B cell (primary cell): ENCODE data around the gene KRT84. TPM values are rescaled to one million over a fixed set of nuclear protein-coding genes. Genes with fewer than 3 reads are reported as not detected.

Source experiments
- ATAC-seq: fragments of 200-7000 bp; cut with Tn5 transposase; one replicate; pipeline ENCODE4 v1.10.0; 2021; ENCODE audit warnings: low read depth, mild to moderate bottlenecking, moderate number of reproducible peaks, moderate library complexity
- CTCF ChIA-PET: fragments of 350-600 bp; sonication (Branson Sonifier 250); formaldehyde crosslinking; loops from one replicate; lab custom pipeline; 2021; ENCODE audit warnings: antibody characterized with exemption, inconsistent platforms; lab: Charles Lee
- POLR2A ChIA-PET: fragments of 350-600 bp; sonication (Branson Sonifier 250); formaldehyde crosslinking; loops from one replicate; lab custom pipeline; 2021; ENCODE audit warnings: antibody characterized with exemption; lab: Charles Lee
- DNase-seq: peaks from one replicate; pipeline ENCODE4 v3.0.0; 2013
- H2AFZ ChIP-seq: 2 replicates; pipeline ENCODE4 v1.6.1; 2012; ENCODE audit warnings: mild to moderate bottlenecking, low read depth, low read length; ENCODE audit not compliant: insufficient read depth, poor library complexity, severe bottlenecking
- H3K27ac ChIP-seq, 2 donors: 1 replicate in 1 of 2; 2 replicates in 1 of 2; pipeline ENCODE4 v1.5.1; 2012 to 2013; ENCODE audit warnings: low read length in 2 of 2, mild to moderate bottlenecking in 2 of 2, moderate library complexity in 1 of 2
- H3K27me3 ChIP-seq, 4 experiments: fragments of 200-600 bp in 1 of 4; sonication (generic) in 1 of 4; replicated peaks in 1 of 4; 1 replicate in 2 of 4; 2 replicates in 2 of 4; pipeline versions ENCODE4 v1.6.1 to v1.7.0; 2013 to 2016; ENCODE audit warnings: low read length in 3 of 4, mild to moderate bottlenecking in 2 of 4, mixed read lengths in 1 of 4, moderate library complexity in 1 of 4; ENCODE audit not compliant: insufficient read depth in 4 of 4, control insufficient read depth in 3 of 4; ENCODE audit errors: control extremely low read depth in 1 of 4
- H3K36me3 ChIP-seq, 2 experiments: replicated peaks in 1 of 2; 1 replicate in 1 of 2; 2 replicates in 1 of 2; pipeline versions ENCODE4 v1.6.1 to v1.7.1; 2013; ENCODE audit warnings: low read length in 1 of 2; ENCODE audit not compliant: insufficient read depth in 2 of 2, control insufficient read depth in 1 of 2; ENCODE audit errors: control extremely low read depth in 1 of 2, extremely low read depth in 1 of 2
- H3K4me1 ChIP-seq, 2 donors: fragments of 200-600 bp in 1 of 2; sonication (generic) in 1 of 2; 1 replicate in 1 of 2; 2 replicates in 1 of 2; pipeline versions ENCODE4 v1.5.1 to v1.6.1; 2013 to 2017; ENCODE audit warnings: low read length in 2 of 2; ENCODE audit not compliant: control insufficient read depth in 2 of 2, insufficient read depth in 2 of 2
- H3K4me2 ChIP-seq: replicated peaks from 2 replicates; pipeline ENCODE3; 2012; ENCODE audit warnings: mild to moderate bottlenecking, low read depth, low read length; ENCODE audit not compliant: poor library complexity, severe bottlenecking
- H3K4me3 ChIP-seq, 5 experiments: fragments of 200-600 bp in 1 of 5; sonication (generic) in 1 of 5; 1 replicate in 3 of 5; 2 replicates in 2 of 5; pipeline versions ENCODE4 v1.5.1 to v1.7.0; 2011 to 2016; ENCODE audit warnings: low read length in 4 of 5, mild to moderate bottlenecking in 4 of 5, low read depth in 2 of 5, control low read depth in 1 of 5, moderate library complexity in 1 of 5; ENCODE audit not compliant: insufficient read depth in 1 of 5; ENCODE audit errors: control extremely low read depth in 1 of 5, extremely low read depth in 1 of 5
- H3K79me2 ChIP-seq: fragments of 200-600 bp; sonication (generic); one replicate; pipeline ENCODE4 v1.6.0; 2016; ENCODE audit warnings: low read length; ENCODE audit not compliant: control insufficient read depth, insufficient read depth
- H3K9ac ChIP-seq: fragments of 200-600 bp; sonication (generic); 2 replicates; pipeline ENCODE4 v1.6.1; 2017; ENCODE audit warnings: mild to moderate bottlenecking, low read length, moderate library complexity
- H3K9me3 ChIP-seq, 3 donors: one replicate each; pipeline versions ENCODE4 v1.6.1 to v1.7.1; 2013; ENCODE audit warnings: low read length in 2 of 3; ENCODE audit not compliant: control insufficient read depth in 2 of 3, insufficient read depth in 1 of 3; ENCODE audit errors: control extremely low read depth in 1 of 3
- H4K20me1 ChIP-seq: 2 replicates; pipeline ENCODE4 v1.6.0; 2012; ENCODE audit warnings: mild to moderate bottlenecking, low read length; ENCODE audit not compliant: insufficient read depth, control insufficient read depth, poor library complexity, severe bottlenecking
- H3K27ac Mint-ChIP-seq: one replicate; pipeline ENCODE4 v1.8.0; 2021; ENCODE audit warnings: mixed read lengths
- H3K27me3 Mint-ChIP-seq: one replicate; pipeline ENCODE4 v1.8.0; 2021; ENCODE audit warnings: mixed read lengths
- H3K4me1 Mint-ChIP-seq: one replicate; pipeline ENCODE4 v1.8.0; 2021; ENCODE audit warnings: mixed read lengths
- H3K4me3 Mint-ChIP-seq: one replicate; pipeline ENCODE4 v1.8.0; 2021; ENCODE audit warnings: mixed read lengths
- H3K9me3 Mint-ChIP-seq: one replicate; pipeline ENCODE4 v1.8.0; 2022; ENCODE audit warnings: mixed read lengths; ENCODE audit not compliant: insufficient read depth
- EZH2 ChIP-seq: IDR thresholded peaks from 2 replicates; pipeline ENCODE4 v1.6.1; 2012; ENCODE audit warnings: borderline replicate concordance, low read depth, mild to moderate bottlenecking, moderate library complexity, low read length; ENCODE audit not compliant: insufficient read depth, poor library complexity, severe bottlenecking
- WGBS: methylation state at CpG from one replicate; pipeline ENCODE4 v1.1.5; 2013; ENCODE audit warnings: missing lambda C conversion rate; ENCODE audit not compliant: insufficient coverage; 5-methylcytosine and 5-hydroxymethylcytosine counted together
- intact Hi-C: fragments of 100-400 bp; cut with micrococcal nuclease; formaldehyde crosslinking; loops from one replicate; pipeline ENCODE4 v1.10.0; 2022
- polyA plus RNA-seq: library from polyadenylated mRNA; depleted of rRNA; stranded (reverse); fragments of >200 nt; gene quantifications from 2 replicates; pipeline ENCODE4 v1.2.3, GENCODE V29; 2012
- total RNA-seq, 2 donors: library from RNA; stranded (reverse); fragments of 120-200 nt in 1 of 2; gene quantifications; 1 replicate in 1 of 2; 2 replicates in 1 of 2; pipeline versions ENCODE4 v1.2.3 to v1.2.4, GENCODE V29; 2013 to 2022
- TF ChIP-seq, protein P1 (sequence below): fragments of 200-600 bp; IDR thresholded peaks from one replicate; pipeline ENCODE4 v1.8.0; 2022; ENCODE audit warnings: antibody characterized with exemption, mild to moderate bottlenecking

KRT84 gene
- total and polyA plus RNA-seq, 2 donors (not counting 1 experiment from before 2014, with no cell fraction given), result not detected

DNA sequence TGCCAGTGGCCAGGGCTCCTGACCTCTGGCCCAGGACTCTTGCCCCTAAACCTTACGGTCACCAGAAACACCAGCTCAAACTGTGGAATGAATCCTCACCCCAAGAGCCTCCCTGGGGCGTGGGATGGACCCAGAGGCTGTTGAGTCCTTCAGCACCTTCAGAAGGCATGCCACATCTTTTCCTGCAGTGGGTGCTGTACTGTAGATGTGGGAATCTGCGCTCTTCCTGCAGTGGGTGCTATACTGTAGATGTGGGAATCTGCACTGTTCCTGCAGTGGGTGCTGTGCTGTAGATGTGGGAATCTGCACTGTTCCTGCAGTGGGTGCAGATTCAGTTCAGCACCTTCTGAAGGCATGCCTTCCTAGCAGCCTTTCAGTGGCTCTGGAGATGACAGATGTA lies 19.5 kb upstream of the KRT84 start:
- TF ChIP-seq, protein P1, sequence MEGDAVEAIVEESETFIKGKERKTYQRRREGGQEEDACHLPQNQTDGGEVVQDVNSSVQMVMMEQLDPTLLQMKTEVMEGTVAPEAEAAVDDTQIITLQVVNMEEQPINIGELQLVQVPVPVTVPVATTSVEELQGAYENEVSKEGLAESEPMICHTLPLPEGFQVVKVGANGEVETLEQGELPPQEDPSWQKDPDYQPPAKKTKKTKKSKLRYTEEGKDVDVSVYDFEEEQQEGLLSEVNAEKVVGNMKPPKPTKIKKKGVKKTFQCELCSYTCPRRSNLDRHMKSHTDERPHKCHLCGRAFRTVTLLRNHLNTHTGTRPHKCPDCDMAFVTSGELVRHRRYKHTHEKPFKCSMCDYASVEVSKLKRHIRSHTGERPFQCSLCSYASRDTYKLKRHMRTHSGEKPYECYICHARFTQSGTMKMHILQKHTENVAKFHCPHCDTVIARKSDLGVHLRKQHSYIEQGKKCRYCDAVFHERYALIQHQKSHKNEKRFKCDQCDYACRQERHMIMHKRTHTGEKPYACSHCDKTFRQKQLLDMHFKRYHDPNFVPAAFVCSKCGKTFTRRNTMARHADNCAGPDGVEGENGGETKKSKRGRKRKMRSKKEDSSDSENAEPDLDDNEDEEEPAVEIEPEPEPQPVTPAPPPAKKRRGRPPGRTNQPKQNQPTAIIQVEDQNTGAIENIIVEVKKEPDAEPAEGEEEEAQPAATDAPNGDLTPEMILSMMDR, result no peak
- TF ChIP-seq EZH2, result no peak
- Histone ChIP-seq H3K4me1 (no peaks in the 10 kb centered on the region), H3K4me2 (no peak overlapping the region), H3K9ac (no peak overlapping the region), H3K36me3 (no peaks in the 10 kb centered on the region), H2AFZ (no peak overlapping the region), H4K20me1 (no peaks in the 10 kb centered on the region), H3K9me3 (no peaks in the 10 kb centered on the region), H3K79me2 (no peaks in the 10 kb centered on the region), H3K27ac (no peak overlapping the region), H3K27me3 (no peaks in the 10 kb centered on the region), H3K4me3 (no peak overlapping the region)
- DNase-seq (no peak), ATAC-seq (no peak)
- H3K27me3 Mint-ChIP-seq, result peaks cover 9% of the 10 kb centered on the region
- POLR2A ChIA-PET, result no interaction called here
- CTCF ChIA-PET, result no interaction called here
- WGBS, result 58% methylated on average over 2 of the region's 3 CpGs
- intact Hi-C loops, result no loop called here
- H3K4me1 Mint-ChIP-seq, result no peaks in the 10 kb centered on the region
- H3K9me3 Mint-ChIP-seq, result no peaks in the 10 kb centered on the region
- H3K27ac Mint-ChIP-seq, result no peak overlapping the region
- H3K4me3 Mint-ChIP-seq, result no peak overlapping the region

- TF ChIP-seq EZH2, result no peak
- TF ChIP-seq, protein P1, result no peak
- H3K27me3 Mint-ChIP-seq, result peaks cover 14% of the 10 kb centered on the region
Observed at GRCh38 chr12:52403561-52403960, 18.1 kb upstream of the KRT84 start.

More at GRCh38 chr12:52403561-52403960, 18.1 kb upstream of the KRT84 start:
- H3K27me3 ChIP-seq, result peaks cover 0 to 3% (median 0%) of the 10 kb centered on the region in 4 experiments
- no peaks in the 10 kb centered on the region for H4K20me1 ChIP-seq
- no peak overlapping the region for H3K9ac ChIP-seq
- Mint-ChIP-seq H3K4me1 (no peaks in the 10 kb centered on the region), H3K27ac (no peak overlapping the region), H3K9me3 (no peaks in the 10 kb centered on the region), H3K4me3 (no peak overlapping the region)
- ChIA-PET POLR2A (no interaction called here), CTCF (no interaction called here)
- H3K79me2 ChIP-seq, result no peaks in the 10 kb centered on the region
- H3K4me3 ChIP-seq, result no peak overlapping the region
- H3K9me3 ChIP-seq, result no peaks in the 10 kb centered on the region
- no peak overlapping the region for H3K4me2 ChIP-seq
- intact Hi-C loops, result no loop called here
- no peaks in the 10 kb centered on the region for H3K36me3 ChIP-seq
- no peak for DNase-seq
- 93% methylated on average over 9 of the region's 9 CpGs for WGBS
- no peak for ATAC-seq
- no peak overlapping the region for H2AFZ ChIP-seq
- no peak overlapping the region for H3K27ac ChIP-seq
- H3K4me1 ChIP-seq, result no peaks in the 10 kb centered on the region
